Testis (tissue), 2 donors: Measurements from ENCODE around the gene GUCY2D.

Experiments
- POLR2A ChIP-seq: fragments of 450-650 bp; IDR thresholded peaks from one replicate; pipeline ENCODE4 v1.6.1; 2017; ENCODE audit warnings: antibody characterized with exemption, mild to moderate bottlenecking, moderate library complexity
- TF ChIP-seq, protein P1 (sequence below), 3 experiments: fragments of 450-650 bp in 2 of 3; fragments of 200-600 bp in 1 of 3; sonication (generic) in 1 of 3; IDR thresholded peaks; one replicate each; pipeline ENCODE4 v1.5.1; 2016 to 2019; ENCODE audit warnings: antibody characterized with exemption in 3 of 3, mild to moderate bottlenecking in 2 of 3, moderate library complexity in 1 of 3

DNA sequence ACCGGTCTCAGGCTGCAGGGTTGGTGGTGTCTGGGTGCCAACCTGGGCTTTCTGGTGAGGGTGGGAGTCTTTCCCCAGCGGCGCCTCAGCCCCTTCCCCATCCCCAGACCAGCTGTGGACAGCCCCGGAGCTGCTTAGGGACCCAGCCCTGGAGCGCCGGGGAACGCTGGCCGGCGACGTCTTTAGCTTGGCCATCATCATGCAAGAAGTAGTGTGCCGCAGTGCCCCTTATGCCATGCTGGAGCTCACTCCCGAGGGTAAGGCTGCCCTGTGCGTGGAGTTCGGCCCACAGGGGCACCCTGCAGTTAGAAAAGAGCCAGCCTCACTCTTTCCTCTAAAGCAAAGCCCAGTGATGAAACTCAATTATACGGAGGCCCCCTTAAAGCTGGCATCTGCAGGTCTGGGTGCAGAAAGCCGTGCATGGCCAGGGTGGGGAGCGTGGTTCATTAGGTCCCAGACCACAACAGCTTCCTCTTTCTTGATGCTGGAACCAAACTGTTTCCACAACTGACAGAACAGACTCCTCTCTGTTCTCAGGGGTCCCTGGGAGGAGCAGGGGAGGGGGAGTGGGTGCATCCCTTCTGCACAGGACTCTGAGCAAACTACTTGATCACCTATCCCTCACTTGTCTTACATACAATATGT lies 10.7 kb downstream of the GUCY2D start:
- TF ChIP-seq, protein P1, sequence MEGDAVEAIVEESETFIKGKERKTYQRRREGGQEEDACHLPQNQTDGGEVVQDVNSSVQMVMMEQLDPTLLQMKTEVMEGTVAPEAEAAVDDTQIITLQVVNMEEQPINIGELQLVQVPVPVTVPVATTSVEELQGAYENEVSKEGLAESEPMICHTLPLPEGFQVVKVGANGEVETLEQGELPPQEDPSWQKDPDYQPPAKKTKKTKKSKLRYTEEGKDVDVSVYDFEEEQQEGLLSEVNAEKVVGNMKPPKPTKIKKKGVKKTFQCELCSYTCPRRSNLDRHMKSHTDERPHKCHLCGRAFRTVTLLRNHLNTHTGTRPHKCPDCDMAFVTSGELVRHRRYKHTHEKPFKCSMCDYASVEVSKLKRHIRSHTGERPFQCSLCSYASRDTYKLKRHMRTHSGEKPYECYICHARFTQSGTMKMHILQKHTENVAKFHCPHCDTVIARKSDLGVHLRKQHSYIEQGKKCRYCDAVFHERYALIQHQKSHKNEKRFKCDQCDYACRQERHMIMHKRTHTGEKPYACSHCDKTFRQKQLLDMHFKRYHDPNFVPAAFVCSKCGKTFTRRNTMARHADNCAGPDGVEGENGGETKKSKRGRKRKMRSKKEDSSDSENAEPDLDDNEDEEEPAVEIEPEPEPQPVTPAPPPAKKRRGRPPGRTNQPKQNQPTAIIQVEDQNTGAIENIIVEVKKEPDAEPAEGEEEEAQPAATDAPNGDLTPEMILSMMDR (IDR thresholded peaks at IDR 0.05): no peak
- TF ChIP-seq POLR2A: no peak
